ENCODE results near the gene ZFR. TPM values are rescaled to one million over a fixed set of nuclear protein-coding genes. Genes with fewer than 3 reads are reported as not detected.

ZFR gene
- total RNA-seq, 4 donors from 2014 or later, result 35.6 to 64.1 (median 57.4) TPM

DNA sequence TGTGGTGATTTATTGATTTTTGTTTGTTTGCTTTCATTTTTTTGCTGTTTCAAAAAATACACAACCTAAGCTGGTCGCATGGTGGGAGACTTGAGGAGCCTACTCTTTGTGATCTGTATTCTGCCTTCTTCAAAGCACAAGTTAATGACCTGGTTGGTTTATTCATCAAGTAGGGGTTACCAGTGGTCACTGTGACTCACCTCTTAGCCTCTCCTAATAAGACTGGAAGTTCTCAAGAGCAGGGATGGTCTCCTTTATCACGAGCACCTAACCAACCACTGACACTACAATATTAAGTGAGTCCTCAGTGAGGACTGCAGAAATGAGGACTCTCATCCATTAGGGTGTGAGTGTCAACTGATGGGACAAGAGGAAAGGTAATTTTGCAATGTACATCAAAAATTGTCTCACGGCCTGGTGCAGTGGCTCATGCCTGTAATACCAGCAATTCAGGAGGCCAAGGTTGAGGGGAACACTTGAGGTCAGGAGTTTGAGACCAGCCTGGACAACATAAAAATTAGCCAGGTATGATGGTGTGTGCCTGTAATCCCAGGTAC lies 118.2 kb downstream of the ZFR start:
- intact Hi-C loops (cut with DNase I; ENCODE audit: low total_unique reads) (no loop called here), in situ Hi-C loops (cut with MboI; ENCODE audit: low pct_ligation_motif_present in 1 of 4, low pct_unique_long_range_greater_than_20kb in 1 of 4, low sequenced_read_pairs in 3 of 4) (loop anchor here in 1 of 4 donors (25.0 kb wide), 1 partner anchor 89 kb away; no protein-coding TSS in a partner anchor)
- Histone ChIP-seq H3K27ac (no peak overlapping the region), H3K4me3 (no peak overlapping the region), H3K36me3 (no peaks in the 10 kb centered on the region), H3K27me3 (no peaks in the 10 kb centered on the region), H3K4me1 (peaks cover 4 to 19% (median 9%) of the 10 kb centered on the region in 4 donors), H3K9me3 (peaks cover 4 to 6% of the 10 kb centered on the region in 2 donors)
- DNase-seq, result no peak
- WGBS, 2 donors (ENCODE audit: low coverage in 1 of 2), result 84% methylated on average over 3 of the region's 3 CpGs; no CpG with 5 or more reads in 1 of the 2 donors
- no peak for TF ChIP-seq EP300 (IDR thresholded peaks at IDR 0.05; ENCODE audit: low read depth)
- TF ChIP-seq POLR2A (IDR thresholded peaks at IDR 0.05), result no peak
- TF ChIP-seq, protein P1, sequence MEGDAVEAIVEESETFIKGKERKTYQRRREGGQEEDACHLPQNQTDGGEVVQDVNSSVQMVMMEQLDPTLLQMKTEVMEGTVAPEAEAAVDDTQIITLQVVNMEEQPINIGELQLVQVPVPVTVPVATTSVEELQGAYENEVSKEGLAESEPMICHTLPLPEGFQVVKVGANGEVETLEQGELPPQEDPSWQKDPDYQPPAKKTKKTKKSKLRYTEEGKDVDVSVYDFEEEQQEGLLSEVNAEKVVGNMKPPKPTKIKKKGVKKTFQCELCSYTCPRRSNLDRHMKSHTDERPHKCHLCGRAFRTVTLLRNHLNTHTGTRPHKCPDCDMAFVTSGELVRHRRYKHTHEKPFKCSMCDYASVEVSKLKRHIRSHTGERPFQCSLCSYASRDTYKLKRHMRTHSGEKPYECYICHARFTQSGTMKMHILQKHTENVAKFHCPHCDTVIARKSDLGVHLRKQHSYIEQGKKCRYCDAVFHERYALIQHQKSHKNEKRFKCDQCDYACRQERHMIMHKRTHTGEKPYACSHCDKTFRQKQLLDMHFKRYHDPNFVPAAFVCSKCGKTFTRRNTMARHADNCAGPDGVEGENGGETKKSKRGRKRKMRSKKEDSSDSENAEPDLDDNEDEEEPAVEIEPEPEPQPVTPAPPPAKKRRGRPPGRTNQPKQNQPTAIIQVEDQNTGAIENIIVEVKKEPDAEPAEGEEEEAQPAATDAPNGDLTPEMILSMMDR (IDR thresholded peaks at IDR 0.05), result no peak
- no peak for TF ChIP-seq POLR2AphosphoS5 (IDR thresholded peaks at IDR 0.05)

DNA sequence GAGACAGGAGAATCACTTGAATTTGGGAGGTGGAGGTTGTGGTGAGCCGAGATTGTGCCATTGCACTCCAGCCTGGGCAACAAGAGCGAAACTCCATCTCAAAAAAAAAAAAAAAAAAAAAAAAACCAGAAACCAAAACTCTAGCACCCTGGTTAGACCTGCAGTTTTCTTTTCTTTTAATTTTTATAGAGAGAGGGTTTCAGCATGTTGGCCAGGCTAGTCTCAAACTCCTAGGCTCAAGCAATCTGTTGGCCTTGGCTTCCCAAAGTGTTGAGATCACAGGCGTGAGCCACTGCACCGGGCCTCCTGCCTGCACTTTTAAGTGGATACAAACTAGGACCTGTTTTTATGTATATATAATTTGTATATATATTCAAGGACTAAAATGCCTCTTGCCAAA lies 118.9 kb downstream of the ZFR start:
- intact Hi-C loops (cut with DNase I; ENCODE audit: low total_unique reads), result no loop called here
- Histone ChIP-seq H3K36me3 (no peaks in the 10 kb centered on the region), H3K4me1 (peaks cover 0 to 13% (median 4%) of the 10 kb centered on the region in 4 donors), H3K27ac (no peak overlapping the region), H3K27me3 (no peaks in the 10 kb centered on the region), H3K4me3 (no peak overlapping the region), H3K9me3 (peaks cover 4 to 6% of the 10 kb centered on the region in 2 donors)
- WGBS, 2 donors (ENCODE audit: low coverage in 1 of 2), result 83 to 100% methylated on average over 2 to 4 of the region's 4 CpGs
- TF ChIP-seq, protein P1 (IDR thresholded peaks at IDR 0.05), result no peak
- no peak for TF ChIP-seq EP300 (IDR thresholded peaks at IDR 0.05; ENCODE audit: low read depth)
- TF ChIP-seq POLR2AphosphoS5 (IDR thresholded peaks at IDR 0.05), result no peak
- TF ChIP-seq POLR2A (IDR thresholded peaks at IDR 0.05), result no peak
- in situ Hi-C loops (cut with MboI; ENCODE audit: low pct_ligation_motif_present in 1 of 4, low pct_unique_long_range_greater_than_20kb in 1 of 4, low sequenced_read_pairs in 3 of 4), result loop anchor here in 1 of 4 donors (25.0 kb wide), 1 partner anchor 88 kb away; no protein-coding TSS in a partner anchor
- DNase-seq, result no peak

DNA sequence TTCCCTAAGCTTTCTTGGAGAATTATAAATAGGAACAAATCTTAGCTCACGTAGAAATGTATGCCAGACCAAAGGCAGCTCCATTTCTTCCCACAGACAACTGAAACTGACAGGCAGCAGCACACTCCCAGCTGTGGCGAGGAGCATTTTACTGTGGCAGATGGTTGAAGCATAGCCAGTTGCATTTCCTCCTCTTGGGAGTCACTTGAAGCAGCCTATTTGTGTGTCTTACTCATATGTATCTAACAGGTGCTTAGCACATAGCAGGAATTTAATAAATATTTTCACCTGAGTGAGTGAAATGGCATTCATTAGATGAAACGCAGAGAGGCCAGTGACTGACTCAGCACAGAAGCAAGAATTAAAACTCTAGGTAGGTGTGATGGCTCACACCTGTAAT lies 119.5 kb downstream of the ZFR start:
- H3K4me1 ChIP-seq, result peaks cover 0 to 10% (median under 1%) of the 10 kb centered on the region in 4 donors
- no peaks in the 10 kb centered on the region for H3K27me3 ChIP-seq
- intact Hi-C loops (cut with DNase I; ENCODE audit: low total_unique reads) (no loop called here), in situ Hi-C loops (cut with MboI; ENCODE audit: low pct_ligation_motif_present in 1 of 4, low pct_unique_long_range_greater_than_20kb in 1 of 4, low sequenced_read_pairs in 3 of 4) (loop anchor here in 1 of 4 donors (25.0 kb wide), 1 partner anchor 88 kb away; no protein-coding TSS in a partner anchor)
- H3K27ac ChIP-seq, result no peak overlapping the region
- H3K4me3 ChIP-seq, result no peak overlapping the region
- DNase-seq, result no peak
- H3K9me3 ChIP-seq, result peaks cover 4 to 6% of the 10 kb centered on the region in 2 donors
- WGBS, 2 donors (ENCODE audit: low coverage in 1 of 2), result 14 to 60% methylated on average over 1 to 3 of the region's 3 CpGs
- H3K36me3 ChIP-seq, result no peaks in the 10 kb centered on the region
- TF ChIP-seq POLR2A (IDR thresholded peaks at IDR 0.05), result no peak
- no peak for TF ChIP-seq EP300 (IDR thresholded peaks at IDR 0.05; ENCODE audit: low read depth)
- no peak for TF ChIP-seq POLR2AphosphoS5 (IDR thresholded peaks at IDR 0.05)
- TF ChIP-seq, protein P1 (IDR thresholded peaks at IDR 0.05), result no peak

DNA sequence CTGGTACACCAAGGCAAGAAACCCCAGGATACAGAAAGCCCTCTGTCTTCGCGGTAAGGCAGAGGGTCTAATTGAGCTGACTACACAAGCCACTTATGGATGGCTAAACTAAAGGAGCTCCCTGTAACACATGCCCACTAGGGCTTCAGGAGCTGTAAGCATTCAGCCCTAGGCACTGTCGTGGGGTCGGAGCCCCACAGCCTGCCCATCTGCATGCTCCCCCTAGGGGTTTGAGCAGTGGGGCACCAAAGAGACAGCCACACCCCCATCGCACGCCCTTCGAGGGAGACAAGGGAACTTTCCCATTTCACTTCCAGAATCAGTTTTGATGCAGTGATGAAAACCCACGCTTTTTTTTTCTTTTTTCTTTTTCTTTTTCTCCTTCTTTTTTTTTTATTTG lies 120.8 kb downstream of the ZFR start:
- H3K36me3 ChIP-seq, result no peaks in the 10 kb centered on the region
- TF ChIP-seq POLR2A (IDR thresholded peaks at IDR 0.05) (no peak), POLR2AphosphoS5 (IDR thresholded peaks at IDR 0.05) (no peak), EP300 (IDR thresholded peaks at IDR 0.05; ENCODE audit: low read depth) (no peak)
- TF ChIP-seq, protein P1 (IDR thresholded peaks at IDR 0.05), result no peak
- no peak overlapping the region for H3K4me3 ChIP-seq
- WGBS, 2 donors (ENCODE audit: low coverage in 1 of 2), result 82% methylated on average over 8 of the region's 8 CpGs; no CpG with 5 or more reads in 1 of the 2 donors
- no peaks in the 10 kb centered on the region for H3K27me3 ChIP-seq
- DNase-seq, result no peak
- intact Hi-C loops (cut with DNase I; ENCODE audit: low total_unique reads) (no loop called here), in situ Hi-C loops (cut with MboI; ENCODE audit: low pct_ligation_motif_present in 1 of 4, low pct_unique_long_range_greater_than_20kb in 1 of 4, low sequenced_read_pairs in 3 of 4) (no loop called here)
- H3K9me3 ChIP-seq, result peaks cover 4 to 6% of the 10 kb centered on the region in 2 donors
- no peak overlapping the region for H3K27ac ChIP-seq
- H3K4me1 ChIP-seq, result no peaks in the 10 kb centered on the region
